22Rv1 (cell line): ENCODE data around the gene C17orf75.

Source experiments
- CTCF ChIP-seq: fragments of 450-650 bp; IDR thresholded peaks from 2 replicates; pipeline ENCODE4 v1.5.1; 2017; ENCODE audit warnings: mild to moderate bottlenecking
- ZFX ChIP-seq: fragments of 450-650 bp; IDR thresholded peaks from 2 replicates; pipeline ENCODE4 v1.6.1; 2017; ENCODE audit warnings: antibody characterized with exemption, borderline replicate concordance

GRCh38 chr17:32355649-32356377, 13.8 kb upstream of the C17orf75 start:
- TF ChIP-seq CTCF (no peak), ZFX (no peak)
